Bronchus fibroblast of lung (primary cell): ENCODE data around the gene BMS1. TPM values are rescaled to one million over a fixed set of nuclear protein-coding genes. Genes with fewer than 3 reads are reported as not detected.

ENCODE experiments used
- total RNA-seq: library from RNA; depleted of rRNA; stranded (reverse); fragments of >200 nt; gene quantifications from 2 replicates; pipeline ENCODE4 v1.2.3, GENCODE V29; 2015

The BMS1 gene, protein sequence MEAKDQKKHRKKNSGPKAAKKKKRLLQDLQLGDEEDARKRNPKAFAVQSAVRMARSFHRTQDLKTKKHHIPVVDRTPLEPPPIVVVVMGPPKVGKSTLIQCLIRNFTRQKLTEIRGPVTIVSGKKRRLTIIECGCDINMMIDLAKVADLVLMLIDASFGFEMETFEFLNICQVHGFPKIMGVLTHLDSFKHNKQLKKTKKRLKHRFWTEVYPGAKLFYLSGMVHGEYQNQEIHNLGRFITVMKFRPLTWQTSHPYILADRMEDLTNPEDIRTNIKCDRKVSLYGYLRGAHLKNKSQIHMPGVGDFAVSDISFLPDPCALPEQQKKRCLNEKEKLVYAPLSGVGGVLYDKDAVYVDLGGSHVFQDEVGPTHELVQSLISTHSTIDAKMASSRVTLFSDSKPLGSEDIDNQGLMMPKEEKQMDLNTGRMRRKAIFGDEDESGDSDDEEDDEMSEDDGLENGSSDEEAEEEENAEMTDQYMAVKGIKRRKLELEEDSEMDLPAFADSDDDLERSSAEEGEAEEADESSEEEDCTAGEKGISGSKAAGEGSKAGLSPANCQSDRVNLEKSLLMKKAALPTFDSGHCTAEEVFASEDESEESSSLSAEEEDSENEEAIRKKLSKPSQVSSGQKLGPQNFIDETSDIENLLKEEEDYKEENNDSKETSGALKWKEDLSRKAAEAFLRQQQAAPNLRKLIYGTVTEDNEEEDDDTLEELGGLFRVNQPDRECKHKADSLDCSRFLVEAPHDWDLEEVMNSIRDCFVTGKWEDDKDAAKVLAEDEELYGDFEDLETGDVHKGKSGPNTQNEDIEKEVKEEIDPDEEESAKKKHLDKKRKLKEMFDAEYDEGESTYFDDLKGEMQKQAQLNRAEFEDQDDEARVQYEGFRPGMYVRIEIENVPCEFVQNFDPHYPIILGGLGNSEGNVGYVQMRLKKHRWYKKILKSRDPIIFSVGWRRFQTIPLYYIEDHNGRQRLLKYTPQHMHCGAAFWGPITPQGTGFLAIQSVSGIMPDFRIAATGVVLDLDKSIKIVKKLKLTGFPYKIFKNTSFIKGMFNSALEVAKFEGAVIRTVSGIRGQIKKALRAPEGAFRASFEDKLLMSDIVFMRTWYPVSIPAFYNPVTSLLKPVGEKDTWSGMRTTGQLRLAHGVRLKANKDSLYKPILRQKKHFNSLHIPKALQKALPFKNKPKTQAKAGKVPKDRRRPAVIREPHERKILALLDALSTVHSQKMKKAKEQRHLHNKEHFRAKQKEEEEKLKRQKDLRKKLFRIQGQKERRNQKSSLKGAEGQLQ
- total RNA-seq = 11.4 and 14.0 TPM in 2 replicates

DNA sequence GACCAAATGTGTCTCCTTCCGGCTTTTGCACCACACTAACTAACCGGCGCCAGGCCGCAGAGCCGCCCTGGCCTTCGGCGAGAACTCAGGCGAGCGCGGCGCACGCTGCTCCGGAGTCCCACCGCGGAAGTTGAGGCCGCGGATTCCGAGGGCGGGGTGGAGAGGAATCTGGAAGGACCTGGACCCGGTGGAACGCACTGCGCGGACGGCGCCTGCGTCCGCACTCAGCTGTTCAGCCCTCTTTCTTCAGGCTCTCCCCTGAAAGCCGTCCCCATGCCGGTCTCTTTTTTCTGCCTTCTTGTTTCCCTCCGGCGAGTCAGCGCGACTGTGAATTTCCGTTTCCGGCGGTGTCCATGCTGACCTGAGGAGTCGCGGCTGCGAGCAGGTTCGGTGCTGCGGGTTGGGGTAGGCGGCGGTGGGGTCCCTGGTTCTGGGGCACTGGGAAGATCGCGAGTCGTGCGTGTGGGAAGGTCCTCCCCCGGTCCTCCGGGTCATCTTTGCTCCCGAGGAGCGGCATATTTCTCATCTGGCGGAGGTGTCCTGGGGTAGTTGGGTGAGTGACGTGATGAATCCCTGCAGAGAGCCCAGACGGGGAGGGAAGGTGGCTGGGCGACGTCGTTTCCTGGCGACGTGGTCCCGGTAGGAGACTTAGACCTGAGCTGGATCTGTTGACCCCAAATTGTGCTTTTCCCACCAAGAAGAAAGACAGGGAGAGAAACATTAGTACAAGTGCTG lies at the start of gene BMS1:
BMS1 (plus strand) TSS at position 350 of the 735 bp plus-strand sequence. CDS start 1,600 bp downstream, outside the sequence.

Other genes starting within 250 kb of the BMS1 start
- 2.5 and 12.6 TPM in 2 replicates for gene ZNF33B, start 144.2 kb upstream of the BMS1 start, total RNA-seq